AG04450 (cell line): ENCODE measurements around the gene PIK3R3. TPM values are rescaled to one million over a fixed set of nuclear protein-coding genes. Genes with fewer than 3 reads are reported as not detected.
A peak's percentile ranks its signal among the peaks of the same experiment; 100 is the strongest.

Source experiments
- CTCF ChIA-PET: fragments of 300-600, 350-600 bp; formaldehyde crosslinking; extraction: SDS; loops from one replicate; lab custom pipeline; 2022; ENCODE audit warnings: antibody characterized with exemption, inconsistent platforms; lab: Charles Lee
- POLR2A ChIA-PET: fragments of 350-600 bp; formaldehyde crosslinking; extraction: SDS; loops from one replicate; lab custom pipeline; 2021; ENCODE audit warnings: antibody characterized with exemption, inconsistent platforms; lab: Yijun Ruan, JAX
- DNase-seq: peaks from one replicate; pipeline ENCODE4 v3.0.0-alpha.2; 2011; ENCODE audit warnings: low read depth, low spot score
- H3K27ac ChIP-seq: one replicate; pipeline ENCODE4 v1.5.1; 2012; ENCODE audit warnings: low read depth, low read length, control low read depth
- H3K27me3 ChIP-seq: one replicate; pipeline ENCODE4 v1.6.0; 2012; ENCODE audit warnings: low read length; ENCODE audit not compliant: control insufficient read depth, insufficient read depth
- H3K4me3 ChIP-seq: 2 replicates; pipeline ENCODE4 v1.5.1; 2011; ENCODE audit warnings: mild to moderate bottlenecking, low read depth, low read length, control low read depth
- H3K9me3 ChIP-seq: 2 replicates; pipeline ENCODE4 v1.5.1; 2012; ENCODE audit warnings: low read length; ENCODE audit not compliant: control insufficient read depth, insufficient read depth
- polyA plus RNA-seq: library from polyadenylated mRNA; depleted of rRNA; stranded (reverse); fragments of >200 nt; gene quantifications from 2 replicates; pipeline ENCODE4 v1.2.3, GENCODE V29; 2011
- TF ChIP-seq, protein P1 (sequence below): IDR thresholded peaks from 2 replicates; pipeline ENCODE4 v1.5.1; 2011; ENCODE audit warnings: low read depth, low read length, control low read depth, inconsistent platforms

The PIK3R3 gene
- polyA plus RNA-seq, 1 experiment, result 14.5 TPM

DNA sequence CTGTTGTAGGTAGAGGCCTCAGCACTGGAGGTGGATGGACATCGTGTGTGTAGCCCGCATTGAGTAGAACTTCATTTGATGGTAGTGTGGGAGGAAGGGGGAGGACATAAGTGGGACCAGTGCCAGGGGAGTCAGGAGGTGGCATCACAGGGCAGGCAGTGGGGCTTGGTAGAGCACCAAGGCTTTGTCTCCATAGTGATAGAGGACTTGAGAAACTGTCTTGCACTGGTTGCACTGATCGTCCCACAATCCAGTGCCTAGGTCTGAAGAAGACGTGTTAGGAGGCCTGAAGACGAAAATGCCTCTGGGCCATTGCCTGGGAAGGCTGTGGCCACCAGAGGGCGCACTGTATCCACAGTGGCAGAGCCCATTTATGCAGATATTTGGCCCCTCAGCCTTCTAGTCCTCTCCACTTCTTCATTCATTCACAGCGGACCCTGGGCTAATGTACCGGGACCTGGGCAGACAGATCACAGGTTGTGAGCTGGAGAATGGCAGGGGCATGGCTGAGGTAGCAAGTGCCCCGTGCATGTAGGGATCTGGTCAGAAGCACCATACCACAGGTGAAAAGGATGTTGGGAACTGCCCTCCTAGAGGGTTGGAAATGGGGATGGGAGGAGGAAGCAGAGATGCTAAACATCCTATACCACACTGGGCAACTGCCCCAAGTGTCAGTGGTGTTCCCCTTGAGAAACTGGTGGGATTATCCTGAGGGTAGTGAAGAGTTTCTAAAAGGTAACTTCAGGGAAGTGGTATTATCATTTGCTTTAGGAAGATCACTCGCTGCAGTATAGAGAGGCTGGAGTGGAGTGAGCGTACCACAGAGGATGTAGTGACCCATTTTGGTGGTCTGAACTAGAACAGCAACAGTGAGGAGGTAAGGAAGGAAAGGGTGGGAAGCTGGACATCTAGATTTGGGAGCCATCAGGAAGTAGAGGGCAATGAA lies 95.3 kb downstream of the PIK3R3 start:
- TF ChIP-seq, protein P1, sequence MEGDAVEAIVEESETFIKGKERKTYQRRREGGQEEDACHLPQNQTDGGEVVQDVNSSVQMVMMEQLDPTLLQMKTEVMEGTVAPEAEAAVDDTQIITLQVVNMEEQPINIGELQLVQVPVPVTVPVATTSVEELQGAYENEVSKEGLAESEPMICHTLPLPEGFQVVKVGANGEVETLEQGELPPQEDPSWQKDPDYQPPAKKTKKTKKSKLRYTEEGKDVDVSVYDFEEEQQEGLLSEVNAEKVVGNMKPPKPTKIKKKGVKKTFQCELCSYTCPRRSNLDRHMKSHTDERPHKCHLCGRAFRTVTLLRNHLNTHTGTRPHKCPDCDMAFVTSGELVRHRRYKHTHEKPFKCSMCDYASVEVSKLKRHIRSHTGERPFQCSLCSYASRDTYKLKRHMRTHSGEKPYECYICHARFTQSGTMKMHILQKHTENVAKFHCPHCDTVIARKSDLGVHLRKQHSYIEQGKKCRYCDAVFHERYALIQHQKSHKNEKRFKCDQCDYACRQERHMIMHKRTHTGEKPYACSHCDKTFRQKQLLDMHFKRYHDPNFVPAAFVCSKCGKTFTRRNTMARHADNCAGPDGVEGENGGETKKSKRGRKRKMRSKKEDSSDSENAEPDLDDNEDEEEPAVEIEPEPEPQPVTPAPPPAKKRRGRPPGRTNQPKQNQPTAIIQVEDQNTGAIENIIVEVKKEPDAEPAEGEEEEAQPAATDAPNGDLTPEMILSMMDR, result peak; percentile 99

DNA sequence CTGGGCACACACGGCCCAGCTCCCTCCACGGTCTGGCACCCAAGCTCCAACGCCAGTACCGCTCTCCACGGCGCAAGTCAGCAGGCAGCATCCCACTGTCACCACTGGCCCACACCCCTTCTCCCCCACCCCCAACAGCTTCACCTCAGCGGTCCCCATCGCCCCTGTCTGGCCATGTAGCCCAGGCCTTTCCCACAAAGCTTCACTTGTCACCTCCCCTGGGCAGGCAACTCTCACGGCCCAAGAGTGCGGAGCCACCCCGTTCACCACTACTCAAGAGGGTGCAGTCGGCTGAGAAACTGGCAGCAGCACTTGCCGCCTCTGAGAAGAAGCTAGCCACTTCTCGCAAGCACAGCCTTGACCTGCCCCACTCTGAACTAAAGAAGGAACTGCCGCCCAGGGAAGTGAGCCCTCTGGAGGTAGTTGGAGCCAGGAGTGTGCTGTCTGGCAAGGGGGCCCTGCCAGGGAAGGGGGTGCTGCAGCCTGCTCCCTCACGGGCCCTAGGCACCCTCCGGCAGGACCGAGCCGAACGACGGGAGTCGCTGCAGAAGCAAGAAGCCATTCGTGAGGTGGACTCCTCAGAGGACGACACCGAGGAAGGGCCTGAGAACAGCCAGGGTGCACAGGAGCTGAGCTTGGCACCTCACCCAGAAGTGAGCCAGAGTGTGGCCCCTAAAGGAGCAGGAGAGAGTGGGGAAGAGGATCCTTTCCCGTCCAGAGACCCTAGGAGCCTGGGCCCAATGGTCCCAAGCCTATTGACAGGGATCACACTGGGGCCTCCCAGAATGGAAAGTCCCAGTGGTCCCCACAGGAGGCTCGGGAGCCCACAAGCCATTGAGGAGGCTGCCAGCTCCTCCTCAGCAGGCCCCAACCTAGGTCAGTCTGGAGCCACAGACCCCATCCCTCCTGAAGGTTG lies 97.6 kb downstream of the PIK3R3 start:
- Histone ChIP-seq H3K9me3 (no peaks in the 10 kb centered on the region), H3K27me3 (no peaks in the 10 kb centered on the region), H3K27ac (no peak overlapping the region), H3K4me3 (no peak overlapping the region)
- ChIA-PET POLR2A (interaction anchor here (1.2 kb wide), 1 partner anchor 97 kb away, joined by 3 read pairs; the partner anchor contains the start of gene PIK3R3), CTCF (interaction anchor here (0.6 to 10.1 kb wide), 6 partner anchors 37 to 191 kb away, joined by 3 to 188 read pairs (median 4); partner anchors contain the start of genes P3R3URF and TSPAN1)
- TF ChIP-seq, protein P1, result no peak
- DNase-seq, result no peak

More for the DNA sequence above, 95.3 kb downstream of the PIK3R3 start:
- DNase-seq, result peak; percentile 59
- H3K9me3 ChIP-seq, result no peaks in the 10 kb centered on the region
- H3K27ac ChIP-seq, result no peak overlapping the region
- ChIA-PET POLR2A (interaction anchor here (1.4 kb wide), 1 partner anchor 95 kb away, joined by 3 read pairs; the partner anchor contains the start of gene PIK3R3), CTCF (interaction anchor here (0.6 to 10.1 kb wide), 26 partner anchors 11 to 349 kb away, joined by 3 to 188 read pairs (median 4); partner anchors contain the start of genes P3R3URF, PIK3R3 and TSPAN1)
- no peak overlapping the region for H3K4me3 ChIP-seq
- H3K27me3 ChIP-seq, result no peaks in the 10 kb centered on the region

DNA sequence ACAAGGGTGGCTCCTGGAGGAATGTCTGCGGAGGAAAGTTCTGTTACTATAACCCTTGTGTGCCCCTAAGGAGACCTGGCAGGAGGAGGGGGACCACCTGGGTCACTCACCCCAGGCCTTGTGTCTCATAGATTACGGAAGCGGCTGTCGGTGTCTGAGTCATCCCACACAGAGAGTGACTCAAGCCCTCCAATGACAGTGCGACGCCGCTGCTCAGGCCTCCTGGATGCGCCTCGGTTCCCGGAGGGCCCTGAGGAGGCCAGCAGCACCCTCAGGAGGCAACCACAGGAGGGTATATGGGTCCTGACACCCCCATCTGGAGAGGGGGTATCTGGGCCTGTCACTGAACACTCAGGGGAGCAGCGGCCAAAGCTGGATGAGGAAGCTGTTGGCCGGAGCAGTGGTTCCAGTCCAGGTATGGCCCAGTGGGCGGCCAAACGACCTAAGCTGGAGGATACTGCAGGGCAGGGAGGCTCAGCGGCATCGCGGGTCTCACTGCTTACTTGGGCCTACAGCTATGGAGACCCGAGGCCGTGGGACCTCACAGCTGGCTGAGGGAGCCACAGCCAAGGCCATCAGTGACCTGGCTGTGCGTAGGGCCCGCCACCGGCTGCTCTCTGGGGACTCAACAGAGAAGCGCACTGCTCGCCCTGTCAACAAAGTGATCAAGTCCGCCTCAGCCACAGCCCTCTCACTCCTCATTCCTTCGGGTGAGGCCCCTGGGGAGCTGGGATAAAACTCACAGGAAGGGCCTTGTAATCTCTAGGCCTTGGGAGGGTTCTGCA lies 101.4 kb downstream of the PIK3R3 start:
- no peak for DNase-seq
- ChIA-PET CTCF (interaction anchor here (10.1 kb wide), 1 partner anchor 148 kb away, joined by 188 read pairs; the partner anchor contains the start of genes P3R3URF and TSPAN1), POLR2A (no interaction called here)
- TF ChIP-seq, protein P1, result no peak
- no peaks in the 10 kb centered on the region for H3K9me3 ChIP-seq
- no peak overlapping the region for H3K27ac ChIP-seq
- H3K4me3 ChIP-seq, result no peak overlapping the region
- H3K27me3 ChIP-seq, result no peaks in the 10 kb centered on the region

DNA sequence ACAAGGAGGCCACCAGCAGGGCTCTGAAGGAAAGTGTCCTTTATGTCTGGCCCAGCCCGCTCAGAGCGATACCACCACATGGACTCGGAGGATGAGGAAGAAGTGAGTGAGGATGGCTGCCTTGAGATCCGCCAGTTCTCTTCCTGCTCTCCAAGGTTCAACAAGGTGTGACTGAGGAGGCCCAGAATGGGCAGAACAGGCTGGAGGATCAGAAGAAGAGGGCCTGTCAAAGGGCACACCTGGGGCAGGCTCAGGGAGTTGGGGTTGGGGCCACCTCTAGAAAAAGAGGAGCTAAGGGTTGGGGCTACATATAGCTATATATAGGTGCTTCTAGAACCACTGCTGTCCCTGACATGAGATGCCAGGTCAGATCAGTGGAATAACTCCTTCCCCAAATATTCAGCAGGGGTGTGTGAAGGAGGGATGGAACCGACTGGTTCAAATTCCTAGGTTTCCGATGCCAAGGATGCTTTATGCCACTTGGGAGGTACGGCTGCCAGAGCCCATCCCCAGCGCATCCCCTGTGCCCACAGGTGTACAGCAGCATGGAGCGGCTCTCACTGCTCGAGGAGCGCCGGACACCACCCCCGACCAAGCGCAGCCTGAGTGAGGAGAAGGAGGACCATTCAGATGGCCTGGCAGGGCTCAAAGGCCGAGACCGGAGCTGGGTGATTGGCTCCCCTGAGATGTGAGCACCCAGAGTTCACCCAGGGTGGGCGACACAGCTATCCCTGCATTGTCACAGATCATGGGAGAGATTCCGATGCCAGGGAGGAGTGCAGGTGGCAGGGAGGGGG lies 102.2 kb downstream of the PIK3R3 start:
- no peaks in the 10 kb centered on the region for H3K27me3 ChIP-seq
- H3K27ac ChIP-seq, result no peak overlapping the region
- TF ChIP-seq, protein P1, result no peak
- ChIA-PET POLR2A (interaction anchor here (0.7 kb wide), 1 partner anchor 77 kb away, joined by 3 read pairs; no protein-coding TSS in a partner anchor), CTCF (no interaction called here)
- no peak overlapping the region for H3K4me3 ChIP-seq
- DNase-seq, result no peak
- H3K9me3 ChIP-seq, result no peaks in the 10 kb centered on the region
